Stimulated activated CD8-positive, alpha-beta memory T cell treated with anti-CD3 and anti-CD28 coated beads, Interleukin-7, amount 100 ng/mL, for 24 hours (primary cell): Measurements from ENCODE around the gene STAT5B.
"Not testable (repeated sequence)": the region's sequence is repeated elsewhere in the genome, so short reads cannot be mapped to it uniquely, and the experiment has no call there.

Experiments used
- DNase-seq: peaks from one replicate; pipeline ENCODE4 v3.0.0-alpha.2; 2020; ENCODE audit warnings: low read depth

The STAT5B gene

DNA sequence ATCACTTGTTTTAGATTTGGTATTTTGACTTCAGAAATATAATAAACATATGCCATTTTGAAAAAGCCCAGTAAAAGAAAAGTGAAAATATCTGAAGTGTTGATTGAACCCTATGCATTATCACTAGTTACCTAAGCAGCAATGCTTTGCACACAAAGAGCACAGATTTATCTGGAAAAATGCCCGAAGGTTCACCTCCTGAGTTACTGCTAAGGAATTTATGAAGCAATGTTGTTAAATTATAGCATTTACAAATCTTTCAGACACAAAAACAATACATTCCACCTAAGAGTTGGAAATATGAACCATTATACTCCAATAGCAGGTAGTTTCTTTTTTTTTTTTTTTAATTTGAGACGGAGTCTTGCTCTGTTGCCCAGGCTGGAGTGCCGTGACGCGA is 43.0 kb downstream of the STAT5B start:
- DNase-seq: no peak

DNA sequence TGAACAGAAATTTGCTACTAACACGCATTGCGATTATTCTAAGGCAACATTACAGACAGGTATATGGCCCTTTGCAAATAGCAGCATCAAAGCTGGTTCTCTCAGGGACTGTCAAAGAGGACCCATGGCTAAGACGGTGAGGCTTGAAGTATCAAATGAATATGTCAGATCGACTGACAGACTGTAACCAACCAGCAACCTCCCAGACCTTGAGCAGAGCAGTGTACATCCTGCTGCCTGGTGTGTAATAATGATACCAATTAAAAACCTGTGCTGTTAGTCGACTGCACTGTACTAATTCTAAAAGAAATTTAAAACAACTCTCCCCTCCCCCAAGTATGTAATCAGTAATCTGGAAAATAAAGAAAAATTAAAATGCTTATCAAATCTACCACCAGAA is 46.0 kb downstream of the STAT5B start:
- DNase-seq: no peak

DNA sequence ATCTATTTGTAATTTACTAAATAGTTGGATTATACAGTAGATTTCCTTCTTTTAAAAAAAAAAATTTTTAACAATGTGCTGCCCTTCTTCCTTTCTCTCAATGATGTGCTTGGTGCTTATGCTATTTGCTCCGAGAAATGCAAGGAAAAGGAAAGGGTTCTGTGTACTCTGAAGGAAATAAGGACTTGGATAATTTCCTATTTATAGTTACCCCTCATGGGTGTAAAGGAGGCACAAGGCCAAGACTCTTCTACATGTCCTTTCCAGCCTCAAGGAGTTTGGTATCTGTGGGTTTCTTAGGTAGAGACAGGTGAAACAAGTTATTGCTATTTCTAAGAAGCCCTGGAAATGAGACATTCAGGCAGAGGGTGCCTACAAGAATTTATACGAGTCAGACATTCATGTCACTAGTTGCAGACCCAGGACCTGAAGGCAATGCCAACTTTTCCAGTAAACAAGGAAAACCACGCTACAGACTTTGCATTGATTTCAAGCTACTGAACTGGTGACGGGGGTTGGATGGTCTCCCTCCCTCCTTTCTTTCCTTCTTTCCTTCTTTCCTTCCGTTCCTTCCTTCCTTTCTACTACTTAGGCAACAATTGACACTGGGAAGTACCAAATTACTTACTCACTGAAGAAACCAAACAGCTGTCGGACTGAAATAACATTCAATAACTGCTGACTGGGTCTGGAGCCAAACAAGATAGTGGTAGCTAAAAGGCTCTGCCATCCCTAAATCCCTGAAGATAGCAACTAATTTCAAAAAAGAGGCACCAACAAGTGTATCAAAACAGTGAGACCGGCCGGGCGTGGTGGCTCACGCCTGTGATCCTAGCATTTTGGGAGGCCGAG is 48.1 kb downstream of the STAT5B start:
- no peak for DNase-seq

DNA sequence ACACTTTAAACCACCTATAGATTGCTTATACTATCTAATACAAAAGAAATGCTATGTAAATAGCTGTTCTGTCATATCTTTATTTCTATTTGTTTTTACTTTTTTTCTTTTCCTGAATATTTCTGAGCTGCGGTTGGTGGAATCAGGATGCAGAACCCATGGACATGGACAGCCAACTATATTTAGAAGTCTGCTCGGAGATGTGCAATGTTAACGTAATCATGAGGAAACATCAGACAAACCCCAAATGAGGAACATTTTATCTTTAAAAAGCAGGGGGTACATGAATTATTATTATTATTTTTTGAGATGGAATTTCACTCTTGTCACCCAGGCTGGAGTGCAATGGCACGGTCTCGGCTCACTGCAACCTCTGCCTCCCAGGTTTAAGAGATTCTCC is 50.5 kb downstream of the STAT5B start:
- DNase-seq: no peak

DNA sequence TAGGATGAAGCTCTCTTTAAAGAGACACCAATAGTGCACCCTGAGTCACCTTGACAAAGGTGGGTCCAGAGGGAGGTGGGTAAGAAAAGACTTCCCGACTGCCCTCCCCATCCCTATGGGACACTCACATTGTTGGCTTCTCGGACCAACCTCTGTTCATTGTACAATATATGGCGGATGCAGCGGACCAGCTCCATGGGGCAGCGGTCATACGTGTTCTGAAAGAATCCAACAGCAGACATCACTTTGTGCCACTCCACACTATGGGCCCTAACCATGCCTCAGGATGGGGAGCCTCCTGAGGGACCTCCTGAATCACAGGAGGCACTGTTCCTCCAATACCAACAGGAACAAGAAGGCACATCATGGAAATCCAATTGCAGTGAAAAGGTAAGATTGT is 51.5 kb downstream of the STAT5B start:
- DNase-seq: no peak

DNA sequence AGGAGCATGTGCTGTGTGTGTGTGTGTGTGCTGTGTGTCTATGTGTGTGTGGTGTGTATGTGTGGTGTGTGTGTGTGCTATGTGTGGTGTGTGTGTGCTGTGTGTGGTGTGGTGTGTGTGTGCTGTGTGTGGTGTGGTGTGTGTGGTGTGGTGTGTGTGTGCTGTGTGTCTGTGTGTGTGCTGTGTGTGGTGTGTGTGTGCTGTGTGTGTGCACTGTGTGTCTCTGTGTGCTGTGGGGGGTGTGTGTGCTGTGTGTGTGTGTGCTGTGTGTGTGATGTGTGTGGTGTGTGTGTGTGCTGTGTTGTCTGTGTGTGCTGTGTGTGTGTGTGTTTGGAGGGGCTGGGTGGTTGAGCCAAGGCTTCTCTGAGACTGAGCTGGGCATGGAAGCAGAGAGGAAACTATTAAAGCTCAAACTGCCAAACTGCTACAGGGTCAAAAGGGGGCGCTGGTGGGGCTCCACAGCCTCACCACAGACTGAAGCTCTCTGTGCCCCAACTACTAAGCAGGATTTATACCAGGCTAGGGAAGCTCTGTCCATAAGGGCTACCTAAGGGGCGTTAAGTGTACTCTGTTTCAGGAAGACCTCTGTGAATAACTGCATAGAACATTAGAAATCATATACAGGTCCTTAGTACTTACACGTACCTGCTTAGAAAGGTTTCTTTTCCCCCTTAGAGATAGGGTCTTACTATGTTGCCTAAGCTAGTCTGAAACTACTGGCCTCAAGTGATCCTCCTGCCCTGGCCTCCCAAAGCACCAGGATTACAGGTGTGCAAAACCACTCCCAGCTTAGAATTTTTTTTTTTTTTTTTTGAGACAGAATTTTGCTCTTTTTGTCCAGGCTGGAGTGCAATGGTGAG is 54.1 kb downstream of the STAT5B start:
- DNase-seq: peak; percentile 4

DNA sequence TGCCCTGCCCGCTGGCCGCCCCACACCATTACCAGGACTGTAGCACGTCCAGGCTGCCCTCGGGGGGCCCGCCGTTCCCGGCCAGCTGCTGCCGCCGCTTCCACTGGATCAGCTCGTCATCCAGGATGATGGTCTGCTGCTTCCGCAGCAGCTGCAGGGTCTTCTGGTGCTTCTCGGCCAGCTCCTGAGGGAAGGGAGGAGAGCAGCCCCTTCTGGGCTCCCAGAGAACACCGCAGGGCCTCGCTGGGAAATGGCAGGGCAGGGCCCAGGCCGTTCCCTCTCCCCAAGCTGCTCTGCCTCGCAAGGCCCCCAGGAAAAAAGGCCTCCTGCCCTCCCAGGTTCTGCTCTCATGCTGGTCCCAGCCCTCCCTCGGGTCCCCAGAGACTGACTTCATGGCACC is 56.9 kb downstream of the STAT5B start:
- not testable (repeated sequence) for DNase-seq

DNA sequence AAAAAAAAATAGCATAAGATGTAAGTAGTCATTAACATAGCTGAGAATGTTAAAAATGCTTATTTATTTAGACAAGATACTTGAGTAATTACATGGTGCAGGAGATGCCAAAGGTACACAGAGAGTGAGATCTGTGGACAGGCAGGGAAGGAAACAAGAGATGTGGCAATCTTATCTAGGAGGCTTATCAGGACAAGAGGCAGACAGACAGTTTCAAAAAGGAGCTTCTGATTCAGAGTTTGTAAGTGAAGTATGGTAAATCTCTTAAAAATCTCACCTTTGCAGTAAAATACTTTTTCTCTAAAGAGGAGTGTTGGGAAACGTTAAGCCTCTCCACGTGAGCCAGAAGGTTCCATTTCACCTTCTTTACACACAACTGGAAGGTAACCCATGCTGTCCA is 62.0 kb downstream of the STAT5B start:
- DNase-seq: no peak

DNA sequence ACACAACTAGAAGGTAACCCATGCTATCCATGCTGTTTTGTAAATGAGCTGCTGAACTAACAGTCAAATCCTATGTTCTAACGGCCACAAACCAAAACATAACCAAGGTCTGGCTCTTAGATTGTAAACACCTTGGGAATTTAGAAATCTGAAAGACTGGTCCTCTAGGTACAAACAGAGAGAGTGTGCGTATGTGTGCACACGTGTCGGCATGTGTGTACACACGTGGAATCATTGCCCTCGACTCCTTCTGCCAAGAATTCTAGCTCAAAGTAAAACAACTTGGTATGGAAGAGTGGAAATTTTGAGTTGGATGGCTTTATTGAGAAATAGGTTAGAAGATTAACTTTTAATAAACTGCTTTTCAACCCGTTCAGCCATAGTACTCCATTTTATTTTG is 63.8 kb downstream of the STAT5B start:
- no peak for DNase-seq

DNA sequence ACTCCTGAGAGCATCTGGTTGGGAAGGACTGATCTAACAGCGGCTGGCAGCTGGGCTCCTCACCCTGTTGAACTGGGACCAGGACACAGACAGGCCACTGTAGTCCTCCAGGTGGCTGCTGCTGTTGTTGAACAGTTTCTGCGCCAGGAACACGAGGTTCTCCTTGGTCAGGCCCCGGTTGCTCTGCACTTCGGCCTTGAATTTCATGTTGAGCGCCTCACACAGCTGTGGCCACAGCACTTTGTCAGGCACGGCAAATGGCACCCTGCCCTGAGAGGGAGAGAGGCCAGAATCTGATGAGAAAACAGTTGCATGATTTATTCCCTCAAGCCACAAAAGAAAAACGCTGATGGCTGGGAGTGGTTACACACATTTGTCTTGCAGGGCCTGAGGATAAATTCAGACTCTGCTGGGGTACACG is 64.3 kb downstream of the STAT5B start:
- DNase-seq: not testable (repeated sequence)

DNA sequence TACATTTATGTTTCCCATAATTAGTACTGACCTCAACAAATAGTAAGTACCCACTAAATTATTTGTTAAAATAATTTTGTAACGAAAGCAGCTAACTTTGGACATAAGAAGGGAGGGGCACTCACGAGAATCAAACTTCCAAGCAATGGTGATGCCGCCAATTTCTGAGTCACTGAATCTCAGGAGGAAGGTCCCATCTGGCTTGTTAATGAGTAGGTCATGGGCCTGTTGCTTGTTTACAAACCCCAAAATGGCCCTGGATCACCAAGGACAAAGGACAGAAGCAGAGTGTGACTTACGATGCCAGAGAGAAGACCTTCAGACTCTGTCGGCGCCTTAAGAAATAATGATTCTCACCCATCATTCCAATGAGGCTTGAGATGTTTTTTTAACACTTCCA is 66.1 kb downstream of the STAT5B start:
- no peak for DNase-seq

DNA sequence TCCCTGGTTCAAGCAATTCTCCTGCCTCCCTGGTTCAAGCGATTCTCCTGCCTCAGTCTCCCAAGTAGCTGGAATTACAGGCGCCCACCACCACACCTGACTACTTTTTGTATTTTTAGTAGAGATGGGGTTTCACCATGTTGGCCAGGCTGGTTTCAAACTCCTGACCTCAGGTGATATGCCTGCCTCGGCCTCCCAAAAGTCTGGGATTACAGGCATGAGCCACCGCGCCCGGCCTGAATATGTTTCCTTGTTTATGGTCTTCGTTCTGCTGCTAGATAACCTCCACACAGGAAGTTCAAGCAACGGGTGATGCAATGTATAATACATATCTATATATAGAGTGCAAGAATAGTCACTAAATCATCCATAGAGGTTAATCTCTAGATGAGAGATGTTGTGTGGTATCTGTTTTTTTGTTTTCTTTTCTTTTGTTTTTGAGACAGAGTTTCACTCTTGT is 70.0 kb downstream of the STAT5B start:
- DNase-seq: not testable (repeated sequence)

DNA sequence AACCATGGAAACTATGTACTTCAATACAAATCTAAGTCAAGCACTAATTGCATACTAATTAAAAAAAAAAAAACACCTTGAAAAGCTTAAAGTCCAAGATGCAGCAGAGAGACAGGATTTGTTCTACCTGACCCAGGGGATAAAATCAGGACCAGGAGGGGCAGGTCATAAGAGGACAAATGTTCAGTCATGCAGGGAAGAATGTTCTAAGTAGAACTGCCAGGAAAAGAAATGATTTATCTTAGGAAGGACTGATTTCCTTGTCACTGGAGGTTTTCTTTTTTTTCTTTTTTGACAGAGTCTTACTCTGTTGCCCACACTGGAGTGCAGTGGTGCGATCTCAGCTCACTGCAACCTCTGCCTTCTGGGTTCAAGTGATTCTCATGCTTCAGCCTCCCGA is 72.8 kb downstream of the STAT5B start:
- no peak for DNase-seq

DNA sequence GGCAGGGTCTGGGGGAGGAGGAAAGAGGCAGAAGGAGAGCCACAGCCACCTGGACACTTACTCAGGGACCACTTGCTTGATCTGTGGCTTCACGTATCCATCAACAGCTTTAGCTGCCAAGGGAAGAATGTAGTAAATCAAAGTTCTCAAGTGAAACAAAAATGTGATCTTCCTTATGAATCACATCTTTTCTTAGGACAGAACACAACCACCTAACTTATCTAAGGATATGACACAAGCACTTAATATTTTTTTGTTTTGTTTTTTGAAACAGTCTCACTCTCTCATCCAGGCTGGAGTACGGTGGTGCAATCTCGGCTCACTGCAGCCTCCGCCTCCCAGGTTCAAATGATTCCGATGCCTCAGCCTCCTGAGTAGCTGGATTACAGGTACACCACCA is 73.5 kb downstream of the STAT5B start:
- no peak for DNase-seq

DNA sequence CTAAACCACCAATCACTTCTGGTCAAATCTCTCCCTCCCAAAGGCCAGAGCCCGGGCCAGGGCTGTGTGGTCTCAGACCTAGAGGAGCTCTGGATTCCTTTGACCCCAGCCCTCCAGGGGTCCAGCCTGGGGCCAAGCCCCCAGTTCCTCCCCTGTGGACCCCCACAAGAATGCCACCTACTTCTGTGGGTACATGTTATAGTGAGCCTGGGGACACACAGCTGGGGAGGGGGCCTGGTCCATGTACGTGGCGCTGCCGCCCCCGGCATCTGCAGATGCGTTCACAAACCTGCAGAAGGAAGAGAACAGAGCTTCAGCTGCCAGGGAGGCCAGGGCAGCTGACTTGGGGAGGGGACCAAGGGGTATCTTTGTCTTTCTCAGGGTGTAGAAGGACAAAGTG is 74.0 kb downstream of the STAT5B start:
- no peak for DNase-seq

DNA sequence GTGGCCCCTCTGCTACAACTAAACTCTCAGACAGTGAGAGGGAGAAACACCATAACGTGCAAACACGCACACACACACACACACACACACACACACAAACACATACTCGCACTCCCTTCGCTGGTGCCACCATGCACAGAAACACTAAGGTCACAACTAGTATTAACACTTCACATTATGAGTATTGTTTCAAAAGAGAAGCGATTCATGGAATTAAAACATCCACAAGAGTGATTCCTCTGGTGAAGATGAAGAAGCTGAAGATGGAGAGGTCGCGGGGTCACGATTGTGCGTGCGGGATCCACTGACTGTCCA is 74.8 kb downstream of the STAT5B start:
- no peak for DNase-seq

DNA sequence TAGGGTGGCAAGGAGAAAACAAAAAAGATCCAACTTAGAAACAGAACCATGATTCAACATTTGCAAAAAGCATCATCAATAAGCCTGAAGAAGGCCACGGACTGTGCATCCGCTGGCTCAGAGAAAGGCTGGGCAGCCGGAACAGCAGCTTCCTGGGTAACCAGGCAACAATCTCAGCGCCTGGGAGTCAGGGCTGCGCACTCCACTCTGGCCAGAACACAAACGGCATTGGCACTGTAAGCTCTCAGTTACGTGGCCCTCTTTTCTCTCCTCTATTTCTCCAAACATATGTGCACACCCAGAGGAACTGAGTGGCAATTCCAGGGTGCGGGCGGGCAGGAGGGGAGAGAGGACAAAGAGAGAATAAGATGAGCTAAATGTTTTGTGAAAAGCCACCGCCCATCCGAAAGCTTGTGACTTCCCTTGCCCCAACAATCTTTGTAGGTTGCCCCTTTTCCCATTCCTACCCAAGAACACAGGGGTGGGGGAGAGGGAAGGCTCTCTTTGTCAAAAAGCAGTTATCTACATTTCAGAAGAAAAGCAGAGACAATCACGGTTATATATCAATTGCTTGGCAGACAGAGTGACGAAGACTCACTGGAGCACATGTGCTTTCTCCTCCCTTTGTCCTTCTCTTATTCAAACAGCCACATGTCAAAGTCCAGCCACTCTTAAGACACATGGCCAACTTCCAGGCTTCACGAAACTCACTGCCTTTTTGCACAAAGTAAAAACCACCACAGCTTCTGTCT is 75.3 kb downstream of the STAT5B start:
- DNase-seq: no peak

DNA sequence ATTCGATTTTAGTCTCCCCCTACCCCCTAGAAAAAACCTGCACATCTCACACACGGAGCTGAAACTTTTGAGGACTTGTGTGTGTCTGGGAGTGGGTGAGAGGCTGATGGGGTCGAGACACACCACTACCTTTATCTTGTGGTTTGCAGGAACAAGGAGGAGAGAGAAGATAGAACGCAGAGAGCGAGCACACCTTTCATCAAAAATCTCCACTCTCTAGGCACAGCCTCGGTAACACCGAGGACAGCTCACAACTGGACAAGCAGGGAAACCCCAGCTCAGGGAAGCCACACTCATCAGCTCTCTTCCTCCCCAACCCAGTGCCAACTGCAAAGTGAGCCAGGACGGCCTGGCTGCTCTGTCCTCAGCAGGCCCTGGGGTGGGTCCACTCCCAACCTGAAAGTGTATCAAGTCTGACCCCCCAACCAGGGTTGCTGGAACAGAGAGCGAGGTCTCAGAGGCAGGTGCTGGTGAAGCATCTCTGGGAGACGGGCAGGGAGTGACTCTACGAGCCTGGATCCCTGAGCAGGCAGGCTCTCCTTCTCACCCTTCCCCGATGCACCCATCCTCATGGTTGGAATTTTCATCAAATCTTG is 76.7 kb downstream of the STAT5B start:
- DNase-seq: no peak

DNA sequence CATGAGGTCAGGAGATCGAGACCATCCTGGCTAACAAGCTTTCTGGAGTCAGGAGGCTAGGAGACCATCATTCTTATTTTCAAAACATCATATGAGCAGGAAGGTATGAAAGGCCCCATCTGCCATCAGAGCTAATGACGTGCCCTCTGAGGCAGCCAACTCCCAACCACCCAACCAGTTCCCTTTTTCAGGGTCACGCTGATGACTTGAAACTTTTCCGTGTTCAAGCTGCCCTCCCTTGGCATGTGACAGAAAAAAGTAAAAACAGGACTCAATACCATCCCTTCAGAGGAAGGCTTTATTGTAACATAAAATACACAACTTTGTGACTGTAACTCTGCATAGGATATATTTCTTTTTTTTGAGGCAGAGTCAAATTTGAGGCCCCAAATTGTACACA is 77.3 kb downstream of the STAT5B start:
- DNase-seq: no peak

DNA sequence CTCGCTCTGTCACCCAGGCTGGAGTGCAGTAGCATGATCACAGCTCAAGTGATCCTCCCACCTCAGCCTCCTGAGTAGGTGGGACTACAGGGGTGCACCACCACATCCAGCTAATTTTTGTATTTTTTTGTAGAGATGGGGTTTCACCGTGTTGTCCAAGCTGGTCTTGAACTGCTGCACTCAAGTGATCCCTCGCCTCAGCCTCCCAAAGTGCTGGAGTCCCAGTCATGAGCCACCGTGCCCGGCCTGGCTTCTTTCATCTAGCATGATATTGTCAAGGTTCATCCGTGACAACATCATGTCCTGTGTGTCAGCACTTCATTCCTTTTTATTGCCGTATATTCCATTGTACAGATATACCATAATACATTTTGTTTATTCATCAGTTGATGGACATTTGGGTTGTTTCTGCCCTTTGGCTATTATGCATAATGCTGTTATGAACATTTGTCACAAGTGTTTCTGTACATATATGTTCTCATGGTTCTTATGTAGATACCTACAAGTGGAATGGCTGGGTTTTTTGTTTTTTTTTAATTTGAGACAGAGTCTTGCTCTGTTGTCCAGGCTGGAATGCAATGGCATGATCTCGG is 78.5 kb downstream of the STAT5B start:
- DNase-seq: no peak

DNA sequence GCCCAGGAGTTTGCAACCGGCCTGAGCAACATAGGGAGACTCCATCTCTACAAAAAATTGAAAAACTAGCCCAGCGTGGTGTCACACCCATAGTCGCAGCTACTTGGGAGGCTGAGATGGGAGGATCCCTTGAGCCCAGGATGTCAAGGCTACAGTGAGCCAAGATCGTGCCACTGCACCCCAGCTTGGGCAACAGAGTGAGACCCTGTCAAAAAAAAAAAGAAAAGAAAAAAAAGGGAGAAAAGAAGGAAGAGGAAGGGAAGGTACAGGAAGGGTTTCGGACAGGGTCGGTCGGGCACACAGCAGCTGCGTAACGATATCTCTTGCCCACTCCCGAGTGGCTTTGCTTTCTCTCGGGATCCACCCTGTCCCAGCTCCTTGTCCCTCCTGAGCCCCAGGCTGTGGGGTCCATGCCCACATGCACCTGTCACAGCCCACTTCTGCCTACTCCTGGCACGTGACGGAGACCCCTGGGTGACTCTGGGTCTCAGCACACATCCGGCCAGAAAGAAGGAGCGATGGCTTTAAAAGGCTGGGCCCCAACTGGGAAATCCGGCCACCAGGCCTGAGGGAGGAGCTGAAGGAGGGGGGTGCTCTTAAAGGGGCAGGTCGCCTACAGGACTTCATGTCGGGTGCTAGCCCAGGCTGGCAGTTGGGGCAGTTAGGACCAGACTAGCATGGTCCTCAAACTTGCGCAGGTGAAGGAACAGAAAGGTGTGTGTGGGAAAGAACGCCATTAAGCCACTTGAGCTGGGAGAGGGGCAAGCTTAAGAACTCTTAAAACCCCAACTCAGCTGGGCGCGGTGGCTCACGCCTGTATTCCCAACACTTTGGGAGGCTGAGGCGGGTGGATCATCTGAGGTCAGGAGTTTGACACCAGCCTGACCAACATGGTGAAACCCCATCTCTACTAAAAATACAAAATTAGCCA is 82.0 kb downstream of the STAT5B start, which contains the start of gene GHDC:
Gene GHDC (minus strand): TSS at position 526 of the 931 bp plus-strand sequence. CDS start 913 bp downstream, outside the sequence.
- peak; percentile 54 for DNase-seq
